Esophagus muscularis mucosa (tissue), 4 donors: ENCODE results near the gene MOCS1. TPM values are rescaled to one million over a fixed set of nuclear protein-coding genes. Genes with fewer than 3 reads are reported as not detected.

Experiments
- DNase-seq: peaks from one replicate; pipeline ENCODE4 v3.0.0-alpha.2; 2017; ENCODE audit errors: extremely low spot score
- H3K27ac ChIP-seq, 4 donors: fragments of 200-600 bp; sonication (generic); replicated peaks in 1 of 4; 1 replicate in 3 of 4; 2 replicates in 1 of 4; pipeline ENCODE4 v1.5.1; 2016 to 2019; ENCODE audit warnings: mild to moderate bottlenecking in 1 of 4
- H3K27me3 ChIP-seq, 4 donors: fragments of 200-600 bp; sonication (generic); one replicate each; pipeline versions ENCODE4 v1.5.1 to v1.6.0; 2016 to 2019
- H3K36me3 ChIP-seq, 4 donors: fragments of 200-600 bp; sonication (generic); one replicate each; pipeline ENCODE4 v1.5.1; 2016 to 2019
- H3K4me1 ChIP-seq, 4 donors: fragments of 200-600 bp; sonication (generic); one replicate each; pipeline ENCODE4 v1.5.1; 2016 to 2019
- H3K4me3 ChIP-seq, 4 donors: fragments of 200-600 bp; sonication (generic); 1 replicate in 2 of 4; 2 replicates in 2 of 4; pipeline ENCODE4 v1.5.1; 2016 to 2019; ENCODE audit warnings: mild to moderate bottlenecking in 4 of 4, moderate library complexity in 1 of 4
- H3K9me3 ChIP-seq, 4 donors: fragments of 200-600 bp; sonication (generic); 1 replicate in 3 of 4; 2 replicates in 1 of 4; pipeline ENCODE4 v1.5.1; 2016 to 2019
- EP300 ChIP-seq: sonication (generic); formaldehyde crosslinking; IDR thresholded peaks from one replicate; pipeline ENCODE4 v1.6.1; 2017; ENCODE audit warnings: antibody characterized with exemption
- POLR2A ChIP-seq: fragments of 450-650 bp; IDR thresholded peaks from one replicate; pipeline ENCODE4 v1.6.1; 2017; ENCODE audit warnings: antibody characterized with exemption, moderate library complexity, mild to moderate bottlenecking, low read depth
- POLR2AphosphoS5 ChIP-seq, 2 donors: sonication (generic); formaldehyde crosslinking; IDR thresholded peaks; one replicate each; pipeline ENCODE4 v1.6.1; 2017; ENCODE audit warnings: antibody characterized with exemption in 2 of 2
- WGBS: methylation state at CpG from one replicate; pipeline ENCODE4 v1.1.5; 2018; 5-methylcytosine and 5-hydroxymethylcytosine counted together
- intact Hi-C: fragments of 100-400 bp; cut with DNase I; formaldehyde crosslinking; loops from one replicate; pipeline ENCODE4 v1.15.1; 2023
- total RNA-seq, 4 donors: library from RNA; depleted of rRNA; stranded (reverse); fragments of >200 nt; gene quantifications; one replicate each; pipeline versions ENCODE4 v1.1.0 to v1.2.1, GENCODE V29; 2016
- TF ChIP-seq, protein P1 (sequence below), 3 experiments: fragments of 200-600 bp in 2 of 3; fragments of 450-650 bp in 1 of 3; sonication (generic) in 2 of 3; IDR thresholded peaks; one replicate each; pipeline ENCODE4 v1.5.1; 2017 to 2019; ENCODE audit warnings: antibody characterized with exemption in 3 of 3, mild to moderate bottlenecking in 2 of 3, moderate library complexity in 1 of 3

The MOCS1 gene
- total RNA-seq, 4 donors from 2014 or later, result 19.1 to 37.3 (median 28.0) TPM

- no peak for DNase-seq
- peaks cover 28 to 52% (median 38%) of the 10 kb centered on the region in 4 donors for H3K4me1 ChIP-seq
- peaks cover 21 to 62% (median 52%) of the 10 kb centered on the region in 4 donors for H3K36me3 ChIP-seq
- H3K27me3 ChIP-seq, result no peaks in the 10 kb centered on the region
- no peak overlapping the region for H3K27ac ChIP-seq
- H3K9me3 ChIP-seq, result no peaks in the 10 kb centered on the region
- WGBS, result 96% methylated on average over 3 of the region's 3 CpGs
- no peak overlapping the region for H3K4me3 ChIP-seq
- TF ChIP-seq POLR2AphosphoS5 (IDR thresholded peaks at IDR 0.05) (no peak), EP300 (no peak), POLR2A (no peak)
- TF ChIP-seq, protein P1, sequence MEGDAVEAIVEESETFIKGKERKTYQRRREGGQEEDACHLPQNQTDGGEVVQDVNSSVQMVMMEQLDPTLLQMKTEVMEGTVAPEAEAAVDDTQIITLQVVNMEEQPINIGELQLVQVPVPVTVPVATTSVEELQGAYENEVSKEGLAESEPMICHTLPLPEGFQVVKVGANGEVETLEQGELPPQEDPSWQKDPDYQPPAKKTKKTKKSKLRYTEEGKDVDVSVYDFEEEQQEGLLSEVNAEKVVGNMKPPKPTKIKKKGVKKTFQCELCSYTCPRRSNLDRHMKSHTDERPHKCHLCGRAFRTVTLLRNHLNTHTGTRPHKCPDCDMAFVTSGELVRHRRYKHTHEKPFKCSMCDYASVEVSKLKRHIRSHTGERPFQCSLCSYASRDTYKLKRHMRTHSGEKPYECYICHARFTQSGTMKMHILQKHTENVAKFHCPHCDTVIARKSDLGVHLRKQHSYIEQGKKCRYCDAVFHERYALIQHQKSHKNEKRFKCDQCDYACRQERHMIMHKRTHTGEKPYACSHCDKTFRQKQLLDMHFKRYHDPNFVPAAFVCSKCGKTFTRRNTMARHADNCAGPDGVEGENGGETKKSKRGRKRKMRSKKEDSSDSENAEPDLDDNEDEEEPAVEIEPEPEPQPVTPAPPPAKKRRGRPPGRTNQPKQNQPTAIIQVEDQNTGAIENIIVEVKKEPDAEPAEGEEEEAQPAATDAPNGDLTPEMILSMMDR (IDR thresholded peaks at IDR 0.05), result no peak
- intact Hi-C loops, result no loop called here
These were observed 8.4 kb downstream of the MOCS1 start for GRCh38 chr6:39925931-39926290.

DNA sequence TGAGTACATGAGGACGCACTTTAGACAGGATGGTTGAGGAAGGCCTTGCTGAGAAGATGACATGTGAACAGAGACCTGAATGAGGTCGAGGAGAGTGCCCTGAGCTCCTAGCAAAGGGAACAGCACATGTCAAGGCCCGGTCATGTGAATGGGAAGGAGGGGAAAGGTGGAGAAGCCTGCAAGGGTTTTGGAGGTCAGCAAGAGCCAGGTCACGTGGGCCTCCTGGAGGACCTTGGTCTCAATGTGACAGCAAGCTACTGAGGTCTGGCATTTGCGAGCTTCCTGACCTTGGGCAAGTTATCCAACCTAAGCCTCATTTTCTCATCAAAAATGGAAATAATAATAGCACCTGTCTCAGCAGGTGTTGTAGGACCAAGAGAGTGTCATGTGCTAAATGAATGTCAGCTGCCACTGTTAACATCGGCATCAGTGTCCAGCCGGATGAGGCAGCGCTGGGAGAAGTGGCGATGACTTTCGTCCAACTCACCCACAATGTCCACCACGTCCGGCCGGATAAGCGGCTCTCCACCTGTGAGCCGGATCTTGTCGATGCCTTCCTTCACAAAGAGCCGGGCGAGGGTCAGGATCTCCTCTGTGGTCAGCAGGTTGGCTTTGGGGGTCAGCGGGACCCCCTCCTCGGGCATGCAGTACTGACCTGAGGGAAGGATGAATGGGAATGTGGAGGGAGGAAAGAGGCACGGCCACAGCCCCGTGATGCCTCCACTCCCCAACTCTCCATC lies 8.9 kb downstream of the MOCS1 start:
- TF ChIP-seq POLR2AphosphoS5 (IDR thresholded peaks at IDR 0.05), result no peak
- TF ChIP-seq, protein P1 (IDR thresholded peaks at IDR 0.05), result no peak
- TF ChIP-seq POLR2A, result no peak
- TF ChIP-seq EP300, result no peak
- DNase-seq, result no peak
- intact Hi-C loops, result no loop called here
- 93% methylated on average over 22 of the region's 22 CpGs for WGBS
- peaks cover 26 to 67% (median 58%) of the 10 kb centered on the region in 4 donors for H3K36me3 ChIP-seq
- no peaks in the 10 kb centered on the region for H3K27me3 ChIP-seq
- H3K9me3 ChIP-seq, result no peaks in the 10 kb centered on the region
- H3K27ac ChIP-seq, result no peak overlapping the region
- no peak overlapping the region for H3K4me3 ChIP-seq
- peaks cover 23 to 47% (median 32%) of the 10 kb centered on the region in 4 donors for H3K4me1 ChIP-seq

DNA sequence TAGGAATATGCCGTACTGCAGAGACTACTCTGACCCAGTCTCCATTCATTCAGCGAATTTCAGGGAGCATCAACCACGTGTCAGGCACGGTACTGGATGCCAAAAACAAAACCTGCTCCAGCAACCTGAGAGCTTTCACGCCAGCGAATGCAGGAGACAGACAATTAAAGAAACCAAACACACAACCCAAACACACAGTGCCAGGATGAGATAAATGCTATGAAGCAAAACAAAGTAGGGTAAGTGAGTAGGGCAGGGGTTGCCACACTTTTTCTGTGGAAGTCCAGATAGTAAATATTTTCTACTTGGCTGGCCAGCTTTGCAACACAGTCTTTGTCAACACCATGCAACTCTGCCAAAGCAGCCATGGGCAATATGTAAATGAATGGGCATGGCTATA lies 10.0 kb downstream of the MOCS1 start:
- no peak for DNase-seq
- Histone ChIP-seq H3K9me3 (no peaks in the 10 kb centered on the region), H3K27me3 (no peaks in the 10 kb centered on the region), H3K4me3 (no peak overlapping the region), H3K4me1 (peaks cover 18 to 36% (median 24%) of the 10 kb centered on the region in 4 donors), H3K27ac (no peak overlapping the region), H3K36me3 (peaks cover 29 to 70% (median 61%) of the 10 kb centered on the region in 4 donors)
- WGBS, result 78% methylated on average over 6 of the region's 6 CpGs
- intact Hi-C loops, result no loop called here
- no peak for TF ChIP-seq EP300
- TF ChIP-seq POLR2A, result no peak
- TF ChIP-seq POLR2AphosphoS5 (IDR thresholded peaks at IDR 0.05), result no peak
- TF ChIP-seq, protein P1 (IDR thresholded peaks at IDR 0.05), result no peak

DNA sequence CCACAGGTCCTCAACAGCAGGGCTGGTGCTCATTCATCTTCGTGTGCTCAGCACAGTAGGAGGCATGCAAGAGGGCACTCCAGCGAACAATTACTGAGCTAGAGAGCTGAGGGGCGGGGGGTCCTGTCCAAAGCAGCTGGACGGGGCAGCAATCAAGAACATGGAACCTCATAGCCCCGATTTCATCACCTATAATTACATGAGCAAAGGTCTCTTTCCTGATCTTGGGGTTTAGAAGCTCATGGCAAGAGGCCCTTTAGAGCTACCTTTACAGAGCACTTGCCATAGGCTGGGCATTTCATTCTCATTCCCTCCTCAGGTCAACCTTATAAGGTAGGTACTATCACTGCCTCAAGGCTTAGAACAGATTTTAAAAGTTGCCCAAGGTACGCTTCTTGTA lies 10.4 kb downstream of the MOCS1 start:
- peaks cover 29 to 74% (median 62%) of the 10 kb centered on the region in 4 donors for H3K36me3 ChIP-seq
- 79% methylated on average over 5 of the region's 6 CpGs for WGBS
- no peak overlapping the region for H3K27ac ChIP-seq

More for the DNA sequence above, 10.4 kb downstream of the MOCS1 start:
- Histone ChIP-seq H3K4me1 (peaks cover 17 to 32% (median 24%) of the 10 kb centered on the region in 4 donors), H3K4me3 (no peak overlapping the region), H3K27me3 (no peaks in the 10 kb centered on the region), H3K9me3 (no peaks in the 10 kb centered on the region)
- intact Hi-C loops, result no loop called here
- no peak for DNase-seq
- TF ChIP-seq, protein P1 (IDR thresholded peaks at IDR 0.05), result no peak
- TF ChIP-seq POLR2A (no peak), POLR2AphosphoS5 (IDR thresholded peaks at IDR 0.05) (no peak), EP300 (no peak)
